Measurements from ENCODE around the gene SHC2. TPM values are rescaled to one million over a fixed set of nuclear protein-coding genes. Genes with fewer than 3 reads are reported as not detected.
"Not testable (repeated sequence)": the region's sequence is repeated elsewhere in the genome, so short reads cannot be mapped to it uniquely, and the experiment has no call there.

SHC2 gene
- total and polyA plus RNA-seq, 2 of the 8 experiments (the other 6 are each of a cell fraction or from before 2014, with no cell fraction given) = 4.4 to 7.3 TPM

- CTCF ChIA-PET (ENCODE audit: partially characterized antibody) = interaction anchor here (1.0 to 1.9 kb wide), 2 partner anchors 15 to 79 kb away, joined by 3 to 4 read pairs; no protein-coding TSS in a partner anchor
- H3K56ac ChIP-seq (replicated peaks; ENCODE audit: insufficient read length, low read depth, low read length); H4K5ac ChIP-seq (ENCODE audit: insufficient read length, low read depth, low read length); FAIRE-seq; H3K23ac ChIP-seq (ENCODE audit: insufficient read length); H3K27ac ChIP-seq (ENCODE audit: low read depth, low read length); H3K4me1 ChIP-seq (replicated peaks in 1 of 4; ENCODE audit: control insufficient read depth in 3 of 4, insufficient read depth in 4 of 4, low read length in 3 of 4); H3K23me2 ChIP-seq (ENCODE audit: low read depth, low read length); H4K91ac ChIP-seq (replicated peaks; ENCODE audit: insufficient read length, low read length); DNase-seq (ENCODE audit: low read depth in 1 of 2, low spot score in 2 of 2); H2AFZ ChIP-seq (ENCODE audit: low read length); H3K79me2 ChIP-seq (ENCODE audit: control insufficient read depth in 1 of 2, insufficient read depth in 2 of 2, low read length in 2 of 2); H3K14ac ChIP-seq (ENCODE audit: insufficient read length); H4K8ac ChIP-seq (ENCODE audit: extremely low read depth, insufficient read depth, low read length); H2BK20ac ChIP-seq (ENCODE audit: low read length); H2BK12ac ChIP-seq (ENCODE audit: low read depth, low read length); H4K20me1 ChIP-seq (replicated peaks in 1 of 2; ENCODE audit: control insufficient read depth in 1 of 2, insufficient read depth in 2 of 2, low read length in 2 of 2); H3K4ac ChIP-seq (replicated peaks; ENCODE audit: insufficient read length, low read depth, low read length); H2BK120ac ChIP-seq (replicated peaks; ENCODE audit: low read depth, low read length); H3K79me1 ChIP-seq (ENCODE audit: low read depth, low read length): not testable (repeated sequence)
- peak overlapping the region; percentile 52; the same call in 1 of the 2 replicates for H2BK5ac ChIP-seq (ENCODE audit: low read depth, low read length)
- 0 out of 2 replicates have a peak overlapping the region, but pooled peaks have one; percentile 46 for H2BK15ac ChIP-seq (ENCODE audit: low read length)
- peak; percentile 66 for TF ChIP-seq MAX (IDR thresholded peaks at IDR 0.05)
- POLR2A ChIA-PET (ENCODE audit: partially characterized antibody) = interaction anchor here (0.7 to 0.9 kb wide), 4 partner anchors 13 to 98 kb away, joined by 3 read pairs; no protein-coding TSS in a partner anchor
- H3K9ac ChIP-seq (replicated peaks in 1 of 4; ENCODE audit: extremely low read depth in 1 of 4, low read depth in 3 of 4, low read length in 3 of 4) = 0 out of 7 replicates have a peak overlapping the region, but pooled peaks of 1 of the 4 experiments have one; percentile 2
- peak overlapping the region in 1 of 2 experiments; percentile 57; a peak in 1 of 4 replicates for H3K4me2 ChIP-seq (ENCODE audit: insufficient read depth in 1 of 2, low read depth in 2 of 2, low read length in 2 of 2)
- peak overlapping the region; percentile 72; the same call in 1 of the 2 replicates for H3K18ac ChIP-seq (ENCODE audit: extremely low read depth, low read length)
- peaks cover 5 to 18% of the 10 kb centered on the region in 2 experiments; a peak in 3 of 4 replicates for H3K9me3 ChIP-seq (ENCODE audit: insufficient read depth in 2 of 2, low read depth in 1 of 2, low read length in 1 of 2)
- H3K4me3 ChIP-seq (ENCODE audit: extremely low read depth in 1 of 4, insufficient read depth in 2 of 4, low read depth in 3 of 4, low read length in 4 of 4) = peak overlapping the region in 1 of 4 experiments; percentile 28; a peak in 3 of 8 replicates
- WGBS, 2 experiments (ENCODE audit: extremely low coverage in 1 of 2, insufficient coverage in 1 of 2, insufficient read length in 1 of 2, insufficient replicate concordance in 2 of 2, low coverage in 1 of 2, low lambda C conversion rate in 2 of 2, missing lambda C conversion rate in 1 of 2) = 67% methylated on average over 9 of the region's 19 CpGs; no CpG with 5 or more reads in 1 of the 2 experiments
- peak overlapping the region; percentile 24; the same call in 1 of the 2 replicates for H2AK5ac ChIP-seq (ENCODE audit: low read depth, low read length)
- H3K36me3 ChIP-seq (ENCODE audit: control insufficient read depth in 2 of 4, insufficient read depth in 4 of 4, low read length in 3 of 4) = peaks cover 0 to 11% (median 0%) of the 10 kb centered on the region in 4 experiments; a peak in 1 of 8 replicates
- H3K27me3 ChIP-seq (replicated peaks in 1 of 4; ENCODE audit: control insufficient read depth in 3 of 4, extremely low read depth in 1 of 4, insufficient read depth in 3 of 4, low read length in 3 of 4) = peaks cover 0 to 15% (median 5%) of the 10 kb centered on the region in 4 experiments; a peak in 5 of 7 replicates
Observed at GRCh38 chr19:427675-428074, 33.2 kb downstream of the SHC2 start.

Data from H1 (cell line).